Erythroblast (primary cell): Measurements from ENCODE around the gene ZNF219.

Source experiments
- GATA1 ChIP-seq: IDR thresholded peaks from 2 replicates; pipeline ENCODE4 v1.6.1; 2011; ENCODE audit warnings: low read depth, mild to moderate bottlenecking, control low read depth, low read length, moderate library complexity
- POLR2A ChIP-seq: IDR thresholded peaks from 2 replicates; pipeline ENCODE4 v1.6.1; 2011; ENCODE audit warnings: mild to moderate bottlenecking, low read length

DNA sequence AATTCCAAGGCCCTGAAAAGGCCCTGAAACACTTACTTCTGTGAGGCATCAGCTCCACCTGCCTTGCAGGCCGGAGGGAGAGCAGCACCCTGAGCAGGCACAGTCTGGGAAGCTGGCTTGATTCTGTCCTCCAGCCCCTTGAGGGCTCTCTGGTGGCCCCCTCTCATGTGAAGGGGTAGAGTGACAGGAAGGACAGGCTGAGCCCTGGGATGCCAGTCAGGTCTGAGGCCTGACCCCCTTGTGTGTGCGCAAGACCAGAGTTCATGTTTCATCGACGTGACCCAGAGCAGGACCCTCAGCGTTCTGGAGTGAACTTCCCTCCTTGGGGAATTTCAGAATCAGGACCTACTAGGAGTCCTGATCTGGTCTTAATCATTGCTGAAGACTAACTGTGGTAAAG, 39.6 kb downstream of the ZNF219 start:
- TF ChIP-seq POLR2A, result no peak
- no peak for TF ChIP-seq GATA1
